ENCODE data around the gene RPS3A. TPM values are rescaled to one million over a fixed set of nuclear protein-coding genes. Genes with fewer than 3 reads are reported as not detected.

Gene RPS3A
- total and polyA plus RNA-seq, 9 of the 15 experiments (the other 6 are each of a cell fraction or from before 2014, with no cell fraction given) = 2,102 to 5,488 (median 3,554) TPM

DNA sequence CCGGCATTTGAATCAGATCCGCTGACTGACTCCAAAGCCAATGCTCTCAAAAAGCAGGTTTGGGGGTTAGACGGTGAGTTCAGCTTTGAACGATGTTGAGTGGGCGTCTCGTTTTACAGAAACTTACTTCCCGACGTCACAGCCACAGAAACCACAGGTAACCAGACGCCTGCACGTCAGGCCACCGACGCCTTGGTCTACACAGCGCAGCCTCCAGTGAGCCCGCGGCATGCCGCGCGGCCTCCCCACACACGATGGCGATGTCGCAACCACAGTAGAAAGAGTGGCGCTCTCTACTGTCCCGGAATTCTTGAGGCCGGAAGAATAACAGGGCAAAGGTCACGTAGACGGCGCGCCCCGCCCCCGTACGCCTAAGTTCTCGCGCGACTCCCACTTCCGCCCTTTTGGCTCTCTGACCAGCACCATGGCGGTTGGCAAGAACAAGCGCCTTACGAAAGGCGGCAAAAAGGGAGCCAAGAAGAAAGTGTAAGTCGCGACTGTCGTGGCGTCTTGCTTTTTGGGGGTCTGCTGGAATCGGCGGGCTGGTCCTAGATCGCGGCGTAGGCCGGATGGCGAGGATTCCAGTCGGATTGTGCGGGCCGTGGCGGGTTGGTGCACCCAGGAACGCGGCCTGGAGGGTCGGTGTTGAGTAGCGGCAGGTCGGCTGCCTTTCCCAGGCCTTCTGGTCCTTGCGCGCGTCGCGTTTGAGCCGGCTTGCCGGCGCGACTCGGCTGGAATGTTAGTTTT, at the start of gene RPS3A (continued):
- TF ChIP-seq, protein P1, sequence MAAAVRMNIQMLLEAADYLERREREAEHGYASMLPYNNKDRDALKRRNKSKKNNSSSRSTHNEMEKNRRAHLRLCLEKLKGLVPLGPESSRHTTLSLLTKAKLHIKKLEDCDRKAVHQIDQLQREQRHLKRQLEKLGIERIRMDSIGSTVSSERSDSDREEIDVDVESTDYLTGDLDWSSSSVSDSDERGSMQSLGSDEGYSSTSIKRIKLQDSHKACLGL (CRISPR knock-in tag; IDR thresholded peaks at IDR 0.05; ENCODE audit: borderline replicate concordance, poor library complexity, severe bottlenecking) = peak; percentile 33
- TF ChIP-seq DMBX1 (CRISPR knock-in tag; IDR thresholded peaks at IDR 0.05; ENCODE audit: borderline replicate concordance) (peak; percentile 14; the same call in 1 of the 2 replicates), PHF8 (IDR thresholded peaks at IDR 0.05; ENCODE audit: borderline replicate concordance, low read length) (peak; percentile 99), TARDBP (IDR thresholded peaks at IDR 0.05) (0 out of 2 replicates have a peak, but pooled peaks have one; percentile 46), MEF2D (tag; conservative IDR thresholded peaks at IDR 0.05; ENCODE audit: low read depth) (0 out of 2 replicates have a peak, but pooled peaks have one; percentile 17), NBN (IDR thresholded peaks at IDR 0.05; ENCODE audit: low read depth) (peak; percentile 76), GATAD2B (IDR thresholded peaks at IDR 0.05; ENCODE audit: borderline replicate concordance) (peak; percentile 85; the same call in 1 of the 2 replicates), SMC3 (conservative IDR thresholded peaks at IDR 0.05; ENCODE audit: insufficient read depth, low read depth, low read length) (peak; percentile 32), ESRRA (IDR thresholded peaks at IDR 0.05; ENCODE audit: borderline replicate concordance, low read depth) (peak; percentile 95)
- TF ChIP-seq, protein P2, sequence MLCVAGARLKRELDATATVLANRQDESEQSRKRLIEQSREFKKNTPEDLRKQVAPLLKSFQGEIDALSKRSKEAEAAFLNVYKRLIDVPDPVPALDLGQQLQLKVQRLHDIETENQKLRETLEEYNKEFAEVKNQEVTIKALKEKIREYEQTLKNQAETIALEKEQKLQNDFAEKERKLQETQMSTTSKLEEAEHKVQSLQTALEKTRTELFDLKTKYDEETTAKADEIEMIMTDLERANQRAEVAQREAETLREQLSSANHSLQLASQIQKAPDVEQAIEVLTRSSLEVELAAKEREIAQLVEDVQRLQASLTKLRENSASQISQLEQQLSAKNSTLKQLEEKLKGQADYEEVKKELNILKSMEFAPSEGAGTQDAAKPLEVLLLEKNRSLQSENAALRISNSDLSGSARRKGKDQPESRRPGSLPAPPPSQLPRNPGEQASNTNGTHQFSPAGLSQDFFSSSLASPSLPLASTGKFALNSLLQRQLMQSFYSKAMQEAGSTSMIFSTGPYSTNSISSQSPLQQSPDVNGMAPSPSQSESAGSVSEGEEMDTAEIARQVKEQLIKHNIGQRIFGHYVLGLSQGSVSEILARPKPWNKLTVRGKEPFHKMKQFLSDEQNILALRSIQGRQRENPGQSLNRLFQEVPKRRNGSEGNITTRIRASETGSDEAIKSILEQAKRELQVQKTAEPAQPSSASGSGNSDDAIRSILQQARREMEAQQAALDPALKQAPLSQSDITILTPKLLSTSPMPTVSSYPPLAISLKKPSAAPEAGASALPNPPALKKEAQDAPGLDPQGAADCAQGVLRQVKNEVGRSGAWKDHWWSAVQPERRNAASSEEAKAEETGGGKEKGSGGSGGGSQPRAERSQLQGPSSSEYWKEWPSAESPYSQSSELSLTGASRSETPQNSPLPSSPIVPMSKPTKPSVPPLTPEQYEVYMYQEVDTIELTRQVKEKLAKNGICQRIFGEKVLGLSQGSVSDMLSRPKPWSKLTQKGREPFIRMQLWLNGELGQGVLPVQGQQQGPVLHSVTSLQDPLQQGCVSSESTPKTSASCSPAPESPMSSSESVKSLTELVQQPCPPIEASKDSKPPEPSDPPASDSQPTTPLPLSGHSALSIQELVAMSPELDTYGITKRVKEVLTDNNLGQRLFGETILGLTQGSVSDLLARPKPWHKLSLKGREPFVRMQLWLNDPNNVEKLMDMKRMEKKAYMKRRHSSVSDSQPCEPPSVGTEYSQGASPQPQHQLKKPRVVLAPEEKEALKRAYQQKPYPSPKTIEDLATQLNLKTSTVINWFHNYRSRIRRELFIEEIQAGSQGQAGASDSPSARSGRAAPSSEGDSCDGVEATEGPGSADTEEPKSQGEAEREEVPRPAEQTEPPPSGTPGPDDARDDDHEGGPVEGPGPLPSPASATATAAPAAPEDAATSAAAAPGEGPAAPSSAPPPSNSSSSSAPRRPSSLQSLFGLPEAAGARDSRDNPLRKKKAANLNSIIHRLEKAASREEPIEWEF (CRISPR knock-in tag; IDR thresholded peaks at IDR 0.05) = no peak
- TF ChIP-seq, protein P3, sequence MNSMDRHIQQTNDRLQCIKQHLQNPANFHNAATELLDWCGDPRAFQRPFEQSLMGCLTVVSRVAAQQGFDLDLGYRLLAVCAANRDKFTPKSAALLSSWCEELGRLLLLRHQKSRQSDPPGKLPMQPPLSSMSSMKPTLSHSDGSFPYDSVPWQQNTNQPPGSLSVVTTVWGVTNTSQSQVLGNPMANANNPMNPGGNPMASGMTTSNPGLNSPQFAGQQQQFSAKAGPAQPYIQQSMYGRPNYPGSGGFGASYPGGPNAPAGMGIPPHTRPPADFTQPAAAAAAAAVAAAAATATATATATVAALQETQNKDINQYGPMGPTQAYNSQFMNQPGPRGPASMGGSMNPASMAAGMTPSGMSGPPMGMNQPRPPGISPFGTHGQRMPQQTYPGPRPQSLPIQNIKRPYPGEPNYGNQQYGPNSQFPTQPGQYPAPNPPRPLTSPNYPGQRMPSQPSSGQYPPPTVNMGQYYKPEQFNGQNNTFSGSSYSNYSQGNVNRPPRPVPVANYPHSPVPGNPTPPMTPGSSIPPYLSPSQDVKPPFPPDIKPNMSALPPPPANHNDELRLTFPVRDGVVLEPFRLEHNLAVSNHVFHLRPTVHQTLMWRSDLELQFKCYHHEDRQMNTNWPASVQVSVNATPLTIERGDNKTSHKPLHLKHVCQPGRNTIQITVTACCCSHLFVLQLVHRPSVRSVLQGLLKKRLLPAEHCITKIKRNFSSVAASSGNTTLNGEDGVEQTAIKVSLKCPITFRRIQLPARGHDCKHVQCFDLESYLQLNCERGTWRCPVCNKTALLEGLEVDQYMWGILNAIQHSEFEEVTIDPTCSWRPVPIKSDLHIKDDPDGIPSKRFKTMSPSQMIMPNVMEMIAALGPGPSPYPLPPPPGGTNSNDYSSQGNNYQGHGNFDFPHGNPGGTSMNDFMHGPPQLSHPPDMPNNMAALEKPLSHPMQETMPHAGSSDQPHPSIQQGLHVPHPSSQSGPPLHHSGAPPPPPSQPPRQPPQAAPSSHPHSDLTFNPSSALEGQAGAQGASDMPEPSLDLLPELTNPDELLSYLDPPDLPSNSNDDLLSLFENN (IDR thresholded peaks at IDR 0.05; ENCODE audit: low read depth in 2 of 2, low read length in 2 of 2) = peak in 1 of 2 experiments; percentile 27; a peak in 2 of 4 replicates
- TF ChIP-seq, protein P4, sequence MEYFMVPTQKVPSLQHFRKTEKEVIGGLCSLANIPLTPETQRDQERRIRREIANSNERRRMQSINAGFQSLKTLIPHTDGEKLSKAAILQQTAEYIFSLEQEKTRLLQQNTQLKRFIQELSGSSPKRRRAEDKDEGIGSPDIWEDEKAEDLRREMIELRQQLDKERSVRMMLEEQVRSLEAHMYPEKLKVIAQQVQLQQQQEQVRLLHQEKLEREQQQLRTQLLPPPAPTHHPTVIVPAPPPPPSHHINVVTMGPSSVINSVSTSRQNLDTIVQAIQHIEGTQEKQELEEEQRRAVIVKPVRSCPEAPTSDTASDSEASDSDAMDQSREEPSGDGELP (CRISPR knock-in tag; IDR thresholded peaks at IDR 0.05; ENCODE audit: borderline replicate concordance) = peak; percentile 93
- TF ChIP-seq, protein P5, sequence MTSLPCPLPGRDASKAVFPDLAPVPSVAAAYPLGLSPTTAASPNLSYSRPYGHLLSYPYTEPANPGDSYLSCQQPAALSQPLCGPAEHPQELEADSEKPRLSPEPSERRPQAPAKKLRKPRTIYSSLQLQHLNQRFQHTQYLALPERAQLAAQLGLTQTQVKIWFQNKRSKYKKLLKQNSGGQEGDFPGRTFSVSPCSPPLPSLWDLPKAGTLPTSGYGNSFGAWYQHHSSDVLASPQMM (CRISPR knock-in tag; IDR thresholded peaks at IDR 0.05) = no peak
- TF ChIP-seq, protein P6, sequence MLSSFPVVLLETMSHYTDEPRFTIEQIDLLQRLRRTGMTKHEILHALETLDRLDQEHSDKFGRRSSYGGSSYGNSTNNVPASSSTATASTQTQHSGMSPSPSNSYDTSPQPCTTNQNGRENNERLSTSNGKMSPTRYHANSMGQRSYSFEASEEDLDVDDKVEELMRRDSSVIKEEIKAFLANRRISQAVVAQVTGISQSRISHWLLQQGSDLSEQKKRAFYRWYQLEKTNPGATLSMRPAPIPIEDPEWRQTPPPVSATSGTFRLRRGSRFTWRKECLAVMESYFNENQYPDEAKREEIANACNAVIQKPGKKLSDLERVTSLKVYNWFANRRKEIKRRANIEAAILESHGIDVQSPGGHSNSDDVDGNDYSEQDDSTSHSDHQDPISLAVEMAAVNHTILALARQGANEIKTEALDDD (IDR thresholded peaks at IDR 0.05) = peak; percentile 25; the same call in 1 of the 2 replicates
